GM10266 (cell line): ENCODE measurements around the gene PHETA1.
"Not testable (repeated sequence)": the region's sequence is repeated elsewhere in the genome, so short reads cannot be mapped to it uniquely, and the experiment has no call there.

Source experiments
- DNase-seq: peaks from one replicate; pipeline ENCODE4 v3.0.0; 2012; ENCODE audit errors: extremely low spot score
- CTCF ChIP-seq: IDR thresholded peaks from 2 replicates; pipeline ENCODE4 v1.5.1; 2012; ENCODE audit warnings: mild to moderate bottlenecking, low read depth; ENCODE audit not compliant: control insufficient read depth, insufficient read depth; ENCODE audit errors: missing control alignments

Gene PHETA1

GRCh38 chr12:111343181-111343580, 25.7 kb downstream of the PHETA1 start:
- no peak for DNase-seq
- no peak for TF ChIP-seq CTCF

DNA sequence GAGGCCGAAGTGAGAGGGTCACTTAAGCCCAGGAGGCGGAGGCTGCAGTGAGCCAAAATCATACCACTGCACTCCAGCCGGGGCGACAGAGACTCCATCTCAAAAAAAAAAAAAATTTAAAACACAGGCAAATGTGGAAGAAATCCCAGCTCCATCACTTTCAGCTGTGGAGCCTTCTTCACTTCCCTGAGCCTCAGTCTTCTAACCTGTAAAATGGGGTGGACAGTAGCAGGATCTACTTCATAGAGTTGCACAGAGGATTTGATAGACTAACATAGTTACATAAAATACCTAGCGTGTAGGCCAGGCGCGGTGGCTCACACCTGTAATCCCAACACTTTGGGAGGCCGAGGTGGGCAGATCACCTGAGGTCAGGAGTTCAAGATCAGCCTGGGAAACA, 26.5 kb downstream of the PHETA1 start:
- TF ChIP-seq CTCF, result no peak
- DNase-seq, result no peak

DNA sequence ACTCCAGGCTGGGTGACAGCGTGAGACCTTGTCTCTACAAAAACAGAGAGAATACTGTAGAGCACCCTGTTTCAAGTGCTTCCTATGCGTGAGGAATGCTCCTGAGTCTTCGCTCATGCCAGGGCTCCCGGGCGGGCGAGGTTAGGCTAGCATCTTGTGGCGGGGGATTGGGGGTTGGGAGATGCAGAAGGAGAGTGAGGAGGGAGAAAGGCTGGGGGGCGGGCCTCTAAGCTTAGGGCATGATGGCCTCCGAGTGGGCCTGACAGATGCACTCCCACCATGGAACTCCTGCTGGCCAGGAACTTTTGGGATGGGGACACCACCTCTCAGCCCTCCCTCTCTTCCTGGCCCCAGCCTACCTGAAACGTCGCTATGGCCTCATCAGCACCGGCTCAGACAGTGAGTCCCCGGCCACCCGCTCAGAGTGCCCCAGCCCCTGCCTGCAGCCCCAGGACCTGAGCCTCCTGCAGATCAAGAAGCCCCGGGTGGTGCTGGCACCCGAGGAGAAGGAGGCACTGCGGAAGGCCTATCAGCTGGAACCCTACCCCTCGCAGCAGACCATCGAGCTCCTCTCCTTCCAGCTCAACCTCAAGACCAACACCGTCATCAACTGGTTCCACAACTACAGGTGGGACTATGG, 27.3 kb downstream of the PHETA1 start:
- TF ChIP-seq CTCF, result no peak

DNA sequence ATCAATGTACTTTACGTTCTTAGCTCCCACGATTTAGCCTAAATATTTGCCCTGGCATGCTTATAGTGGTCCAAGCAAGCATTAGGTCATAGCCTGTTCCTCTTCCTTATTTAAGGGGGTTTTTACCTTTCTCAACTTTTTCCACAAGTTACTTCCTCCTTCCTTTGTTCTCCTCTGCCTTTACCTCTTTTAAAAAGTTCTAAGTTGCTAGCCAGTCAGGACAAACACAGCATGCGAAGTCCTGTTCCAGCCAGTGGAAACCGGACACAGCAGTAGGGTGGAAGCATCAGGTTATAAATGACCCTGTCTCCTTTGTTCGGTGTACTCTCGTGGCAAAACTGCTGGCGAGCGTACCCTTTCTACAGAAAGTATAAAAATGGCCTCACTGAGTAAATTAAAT, 28.2 kb downstream of the PHETA1 start:
- not testable (repeated sequence) for DNase-seq

More for the DNA sequence above, 27.3 kb downstream of the PHETA1 start:
- DNase-seq, result no peak

GRCh38 chr12:111340231-111340630, 28.7 kb downstream of the PHETA1 start:
- no peak for TF ChIP-seq CTCF
- no peak for DNase-seq

DNA sequence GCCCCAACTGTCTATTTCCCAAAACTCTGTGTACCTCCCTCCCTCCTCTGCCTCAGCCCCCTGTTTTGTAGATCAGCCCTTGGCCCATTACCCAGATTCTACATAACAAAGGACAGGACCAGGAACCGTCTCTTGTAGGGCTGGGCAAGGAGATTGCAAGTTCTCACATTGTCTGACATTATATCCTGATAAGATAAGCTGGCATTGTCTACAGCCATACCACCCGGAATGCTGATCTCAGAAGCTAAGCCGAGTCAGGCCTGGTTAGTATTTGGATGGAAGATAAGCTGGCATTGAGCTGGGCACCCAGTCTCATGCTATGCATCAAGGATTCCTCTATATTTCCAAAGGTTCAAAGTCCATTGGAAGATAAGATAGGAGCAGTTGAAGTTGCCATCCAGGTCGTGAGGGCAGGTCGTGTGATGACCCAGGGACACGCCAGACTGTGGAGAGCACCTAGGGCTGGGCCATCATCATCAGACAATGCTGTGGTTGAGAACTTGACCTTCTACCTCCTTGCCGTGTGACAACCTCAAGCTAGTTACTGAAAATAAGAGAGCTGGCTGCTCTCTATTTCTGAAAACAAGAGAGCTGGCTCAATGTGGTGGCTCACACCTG, 29.5 kb downstream of the PHETA1 start:
- DNase-seq, result no peak
- TF ChIP-seq CTCF, result no peak

DNA sequence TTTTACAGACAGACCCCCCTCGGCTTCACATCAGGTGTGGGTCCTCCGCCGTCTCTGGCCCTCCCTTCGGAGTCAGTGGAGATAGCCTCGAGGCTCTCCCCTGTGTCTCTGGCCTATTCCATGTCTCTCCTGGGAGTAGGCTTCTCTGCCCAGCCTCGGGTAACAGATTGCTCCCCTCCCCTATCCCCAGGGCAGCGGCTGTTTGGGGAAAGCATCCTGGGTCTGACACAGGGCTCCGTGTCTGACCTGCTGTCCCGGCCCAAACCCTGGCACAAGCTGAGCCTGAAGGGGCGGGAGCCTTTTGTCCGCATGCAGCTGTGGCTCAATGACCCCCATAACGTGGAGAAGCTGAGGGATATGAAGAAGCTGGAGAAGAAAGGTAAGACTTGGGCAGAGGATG, 30.8 kb downstream of the PHETA1 start:
- DNase-seq, result no peak
- TF ChIP-seq CTCF, result no peak
